ENCODE results near the gene KLHL29.

GRCh38 chr2:23624378-23624777 lies 239.4 kb downstream of the KLHL29 start:
- TF ChIP-seq, protein P1, sequence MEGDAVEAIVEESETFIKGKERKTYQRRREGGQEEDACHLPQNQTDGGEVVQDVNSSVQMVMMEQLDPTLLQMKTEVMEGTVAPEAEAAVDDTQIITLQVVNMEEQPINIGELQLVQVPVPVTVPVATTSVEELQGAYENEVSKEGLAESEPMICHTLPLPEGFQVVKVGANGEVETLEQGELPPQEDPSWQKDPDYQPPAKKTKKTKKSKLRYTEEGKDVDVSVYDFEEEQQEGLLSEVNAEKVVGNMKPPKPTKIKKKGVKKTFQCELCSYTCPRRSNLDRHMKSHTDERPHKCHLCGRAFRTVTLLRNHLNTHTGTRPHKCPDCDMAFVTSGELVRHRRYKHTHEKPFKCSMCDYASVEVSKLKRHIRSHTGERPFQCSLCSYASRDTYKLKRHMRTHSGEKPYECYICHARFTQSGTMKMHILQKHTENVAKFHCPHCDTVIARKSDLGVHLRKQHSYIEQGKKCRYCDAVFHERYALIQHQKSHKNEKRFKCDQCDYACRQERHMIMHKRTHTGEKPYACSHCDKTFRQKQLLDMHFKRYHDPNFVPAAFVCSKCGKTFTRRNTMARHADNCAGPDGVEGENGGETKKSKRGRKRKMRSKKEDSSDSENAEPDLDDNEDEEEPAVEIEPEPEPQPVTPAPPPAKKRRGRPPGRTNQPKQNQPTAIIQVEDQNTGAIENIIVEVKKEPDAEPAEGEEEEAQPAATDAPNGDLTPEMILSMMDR (IDR thresholded peaks at IDR 0.05) = peak; percentile 18 to 36 (median 24)
- TF ChIP-seq POLR2A (IDR thresholded peaks at IDR 0.05) = no peak
